Measurements from ENCODE around the gene BMPER. TPM values are rescaled to one million over a fixed set of nuclear protein-coding genes. Genes with fewer than 3 reads are reported as not detected.

BMPER gene
- total RNA-seq, 2 donors from 2014 or later, result 0.31 TPM; not detected in 1

DNA sequence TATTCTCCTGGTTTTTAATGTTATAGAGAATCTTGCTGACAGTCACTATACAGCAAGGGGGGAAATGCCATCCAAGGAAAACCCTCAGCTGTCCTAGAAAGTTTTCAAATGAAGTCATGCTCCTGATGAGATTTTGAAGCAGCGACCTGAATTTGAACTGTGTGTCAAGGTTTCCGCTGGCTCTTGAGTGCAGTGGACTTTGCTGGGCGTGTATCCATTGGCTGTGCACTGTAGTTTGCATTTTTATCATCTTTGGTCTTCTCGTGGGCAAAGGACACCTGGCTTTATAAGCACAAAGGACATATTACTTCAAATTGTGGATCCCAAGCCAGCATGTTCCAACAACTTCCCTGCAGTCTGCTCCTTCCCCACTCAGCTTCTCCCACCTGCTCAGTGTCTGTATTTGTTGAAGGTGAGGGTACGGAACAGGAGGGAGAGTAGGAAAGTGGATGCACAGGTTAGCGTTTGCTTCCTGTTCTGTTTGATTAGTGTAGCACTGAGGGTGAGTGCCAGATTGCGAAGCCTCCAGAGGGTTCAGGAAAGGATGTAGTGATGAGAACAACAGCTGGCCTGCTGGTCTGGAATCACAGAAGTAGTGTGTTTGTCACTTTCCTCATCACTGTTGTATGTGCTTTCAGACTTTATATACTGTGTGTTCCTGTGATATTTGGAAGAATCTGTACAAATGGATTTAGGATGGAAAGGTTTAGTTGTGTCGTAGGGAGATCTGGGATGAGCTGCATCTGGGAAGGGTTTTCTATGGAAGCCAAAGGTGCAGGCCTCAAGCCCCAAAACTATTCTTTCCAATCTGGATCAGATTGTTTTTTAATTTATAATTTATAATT lies 204.8 kb downstream of the BMPER start:
- ATAC-seq, result no peak
- Mint-ChIP-seq H3K27ac (no peak overlapping the region), H3K27me3 (no peaks in the 10 kb centered on the region), H3K4me3 (no peak overlapping the region), H3K36me3 (peaks cover 5% of the 10 kb centered on the region), H3K9me3 (peaks cover 11% of the 10 kb centered on the region), H3K4me1 (ENCODE audit: low read depth in 2 of 2) (no peaks in the 10 kb centered on the region)
- DNase-seq (ENCODE audit: low spot score), result no peak

GRCh38 chr7:34111031-34111430 lies 205.7 kb downstream of the BMPER start:
- Mint-ChIP-seq H3K9me3 (peaks cover 11% of the 10 kb centered on the region), H3K36me3 (peaks cover 5% of the 10 kb centered on the region), H3K4me1 (ENCODE audit: low read depth in 2 of 2) (no peaks in the 10 kb centered on the region), H3K4me3 (no peak overlapping the region), H3K27me3 (no peaks in the 10 kb centered on the region), H3K27ac (no peak overlapping the region)
- no peak for ATAC-seq
- DNase-seq (ENCODE audit: low spot score), result no peak

GRCh38 chr7:34115503-34115902 lies 210.2 kb downstream of the BMPER start:
- Mint-ChIP-seq H3K4me1 (ENCODE audit: low read depth in 2 of 2) (no peaks in the 10 kb centered on the region), H3K9me3 (peaks cover 12% of the 10 kb centered on the region), H3K4me3 (no peak overlapping the region), H3K27me3 (no peaks in the 10 kb centered on the region), H3K36me3 (peaks cover 5% of the 10 kb centered on the region), H3K27ac (no peak overlapping the region)
- DNase-seq (ENCODE audit: low spot score) (no peak), ATAC-seq (no peak)

- DNase-seq (ENCODE audit: low spot score), result no peak
- H3K27me3 Mint-ChIP-seq, result no peaks in the 10 kb centered on the region
- peaks cover 5% of the 10 kb centered on the region for H3K36me3 Mint-ChIP-seq
- H3K9me3 Mint-ChIP-seq, result peaks cover 12% of the 10 kb centered on the region
- no peak overlapping the region for H3K27ac Mint-ChIP-seq
- H3K4me1 Mint-ChIP-seq (ENCODE audit: low read depth in 2 of 2), result no peaks in the 10 kb centered on the region
- H3K4me3 Mint-ChIP-seq, result no peak overlapping the region
- no peak for ATAC-seq
Measured at GRCh38 chr7:34117573-34117972, 212.2 kb downstream of the BMPER start.

- no peaks in the 10 kb centered on the region for H3K27me3 Mint-ChIP-seq
Measured at GRCh38 chr7:34121366-34121765, 216.0 kb downstream of the BMPER start.

DNA sequence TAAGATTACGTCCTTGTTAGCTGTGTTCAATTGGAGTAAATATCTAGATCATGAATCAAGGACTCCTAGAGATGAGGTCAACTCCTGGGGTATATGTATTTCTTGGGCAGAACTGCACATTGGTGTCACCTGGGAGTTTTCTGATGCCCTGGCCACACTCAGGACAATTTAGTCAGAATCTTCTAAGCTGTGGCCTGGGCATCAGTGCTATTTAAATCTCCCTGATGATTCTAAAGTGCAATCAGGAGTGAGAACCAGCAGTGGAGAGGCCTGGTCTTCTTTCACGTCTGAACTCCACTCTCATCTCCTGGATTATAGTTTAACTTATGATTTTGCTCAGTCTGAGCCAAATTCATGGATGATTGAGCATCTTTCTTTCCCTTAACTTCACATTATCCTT lies 218.0 kb downstream of the BMPER start:
- no peak for DNase-seq (ENCODE audit: low spot score)
- no peaks in the 10 kb centered on the region for H3K4me1 Mint-ChIP-seq (ENCODE audit: low read depth in 2 of 2)
- H3K4me3 Mint-ChIP-seq, result no peak overlapping the region
- H3K36me3 Mint-ChIP-seq, result peaks cover 18% of the 10 kb centered on the region
- peaks cover 22% of the 10 kb centered on the region for H3K9me3 Mint-ChIP-seq
- peaks cover 0 to 8% of the 10 kb centered on the region in 2 donors for H3K27me3 Mint-ChIP-seq
- no peak for ATAC-seq
- no peak overlapping the region for H3K27ac Mint-ChIP-seq

More at GRCh38 chr7:34121366-34121765, 216.0 kb downstream of the BMPER start:
- ATAC-seq (no peak), DNase-seq (ENCODE audit: low spot score) (no peak)
- no peak overlapping the region for H3K4me3 Mint-ChIP-seq
- H3K9me3 Mint-ChIP-seq, result peaks cover 15% of the 10 kb centered on the region
- H3K27ac Mint-ChIP-seq, result no peak overlapping the region
- H3K4me1 Mint-ChIP-seq (ENCODE audit: low read depth in 2 of 2), result no peaks in the 10 kb centered on the region
- H3K36me3 Mint-ChIP-seq, result peaks cover 10% of the 10 kb centered on the region

DNA sequence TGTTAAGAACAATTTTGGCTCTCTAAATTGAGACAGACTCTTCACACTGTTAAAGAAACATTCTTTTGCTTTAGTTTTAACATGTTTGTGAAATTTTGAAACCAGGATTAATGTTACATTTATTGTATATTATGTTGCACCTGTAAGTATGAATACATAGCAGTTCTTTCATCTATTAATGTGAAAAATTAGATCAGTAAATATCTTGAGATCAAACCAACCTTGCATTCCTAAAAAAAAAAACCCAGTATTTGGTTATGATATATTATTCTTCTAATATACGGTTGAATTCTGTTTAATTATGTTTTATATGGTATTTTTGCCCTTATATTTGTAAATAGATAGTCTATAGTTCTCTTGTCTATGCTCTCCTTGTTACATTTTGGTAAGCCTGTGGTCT lies 219.4 kb downstream of the BMPER start:
- ATAC-seq, result no peak
- no peak for DNase-seq (ENCODE audit: low spot score)
- peaks cover 18% of the 10 kb centered on the region for H3K36me3 Mint-ChIP-seq
- H3K9me3 Mint-ChIP-seq, result peaks cover 16% of the 10 kb centered on the region
- H3K4me1 Mint-ChIP-seq (ENCODE audit: low read depth in 2 of 2), result no peaks in the 10 kb centered on the region
- H3K27ac Mint-ChIP-seq, result no peak overlapping the region
- peaks cover 0 to 8% of the 10 kb centered on the region in 2 donors for H3K27me3 Mint-ChIP-seq
- no peak overlapping the region for H3K4me3 Mint-ChIP-seq

GRCh38 chr7:34128762-34129161 lies 223.4 kb downstream of the BMPER start:
- Mint-ChIP-seq H3K4me1 (ENCODE audit: low read depth in 2 of 2) (no peaks in the 10 kb centered on the region), H3K27me3 (peaks cover 0 to 8% of the 10 kb centered on the region in 2 donors), H3K9me3 (peaks cover 20% of the 10 kb centered on the region), H3K36me3 (peaks cover 18% of the 10 kb centered on the region), H3K4me3 (no peak overlapping the region), H3K27ac (no peak overlapping the region)
- DNase-seq (ENCODE audit: low spot score) (no peak), ATAC-seq (no peak)

DNA sequence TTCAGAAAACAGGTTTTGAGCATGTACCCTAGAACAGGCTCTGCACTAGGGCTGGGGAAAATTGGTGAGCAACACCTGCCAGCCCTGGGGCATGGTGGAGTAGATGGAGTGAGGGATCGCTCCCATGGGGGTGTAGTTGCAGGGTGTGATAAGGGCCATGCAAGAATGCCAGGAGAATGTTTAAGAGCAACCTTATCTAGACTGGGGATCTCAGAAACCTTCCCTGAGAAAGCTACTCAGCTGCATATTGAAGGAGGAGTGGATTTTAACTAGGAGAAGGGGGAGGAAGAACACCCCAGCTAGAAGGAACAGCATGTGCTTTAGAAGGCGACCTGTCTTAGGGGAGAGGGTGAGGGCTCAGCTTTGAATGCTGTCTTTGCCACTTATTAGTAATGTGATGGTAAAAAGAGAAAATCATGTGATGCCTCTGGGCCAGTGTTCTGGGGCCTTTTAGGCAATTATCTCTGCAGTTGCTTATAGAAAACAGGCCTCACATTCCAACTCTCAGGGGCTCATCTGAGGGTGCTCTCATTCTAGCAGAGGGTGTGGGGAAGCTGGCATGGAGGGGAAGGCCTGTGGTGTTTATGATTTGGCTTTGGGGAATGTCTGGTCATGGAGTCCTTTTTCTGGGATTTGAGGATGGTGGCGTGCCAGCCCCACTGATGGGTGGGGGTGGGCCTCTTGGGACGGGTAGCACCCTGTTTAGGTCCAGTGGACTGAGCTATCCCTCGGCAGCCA lies 225.4 kb downstream of the BMPER start:
- H3K4me3 Mint-ChIP-seq, result no peak overlapping the region
- no peak for ATAC-seq
- H3K27me3 Mint-ChIP-seq, result peaks cover 2 to 8% of the 10 kb centered on the region in 2 donors
- no peaks in the 10 kb centered on the region for H3K4me1 Mint-ChIP-seq (ENCODE audit: low read depth in 2 of 2)
- H3K27ac Mint-ChIP-seq, result no peak overlapping the region
- peaks cover 11% of the 10 kb centered on the region for H3K36me3 Mint-ChIP-seq
- DNase-seq (ENCODE audit: low spot score), result no peak
- H3K9me3 Mint-ChIP-seq, result peaks cover 17% of the 10 kb centered on the region

DNA sequence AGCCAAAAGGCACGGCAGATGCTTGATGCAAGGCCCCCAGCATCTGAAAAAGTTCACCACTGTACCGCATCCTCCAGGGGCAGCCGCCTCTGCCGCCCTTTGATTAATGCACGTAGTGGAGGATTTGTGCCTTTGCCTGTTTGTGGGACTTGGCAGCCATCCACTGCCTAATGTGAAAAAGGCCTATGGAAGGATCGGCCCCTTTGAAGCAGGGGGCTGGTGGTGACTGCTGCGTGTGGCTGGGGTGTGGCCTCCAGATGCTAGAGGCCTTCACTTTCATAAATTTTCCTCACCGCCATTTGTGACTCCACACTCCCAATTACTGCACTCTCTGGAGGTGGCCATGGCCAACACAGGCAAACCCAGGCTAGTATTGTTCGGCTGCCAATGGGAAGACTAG lies 226.0 kb downstream of the BMPER start:
- H3K36me3 Mint-ChIP-seq, result peaks cover 7% of the 10 kb centered on the region
- peaks cover 2 to 8% of the 10 kb centered on the region in 2 donors for H3K27me3 Mint-ChIP-seq
- ATAC-seq (no peak), DNase-seq (ENCODE audit: low spot score) (no peak)
- peaks cover 12% of the 10 kb centered on the region for H3K9me3 Mint-ChIP-seq
- H3K27ac Mint-ChIP-seq, result no peak overlapping the region
- H3K4me1 Mint-ChIP-seq (ENCODE audit: low read depth in 2 of 2), result no peaks in the 10 kb centered on the region
- no peak overlapping the region for H3K4me3 Mint-ChIP-seq

GRCh38 chr7:34133356-34133982 lies 228.1 kb downstream of the BMPER start:
- ATAC-seq (no peak), DNase-seq (ENCODE audit: low spot score) (no peak)
- Mint-ChIP-seq H3K27me3 (peaks cover 0 to 2% of the 10 kb centered on the region in 2 donors), H3K4me1 (ENCODE audit: low read depth in 2 of 2) (no peaks in the 10 kb centered on the region), H3K27ac (no peak overlapping the region), H3K36me3 (no peaks in the 10 kb centered on the region), H3K4me3 (no peak overlapping the region), H3K9me3 (peaks cover 4% of the 10 kb centered on the region)

- Mint-ChIP-seq H3K9me3 (peaks cover 4% of the 10 kb centered on the region), H3K27ac (no peak overlapping the region), H3K4me1 (ENCODE audit: low read depth in 2 of 2) (no peaks in the 10 kb centered on the region), H3K27me3 (peaks cover 0 to 2% of the 10 kb centered on the region in 2 donors), H3K4me3 (no peak overlapping the region), H3K36me3 (no peaks in the 10 kb centered on the region)
- DNase-seq (ENCODE audit: low spot score) (no peak), ATAC-seq (no peak)
Measured at GRCh38 chr7:34133983-34134782, 228.8 kb downstream of the BMPER start.

DNA sequence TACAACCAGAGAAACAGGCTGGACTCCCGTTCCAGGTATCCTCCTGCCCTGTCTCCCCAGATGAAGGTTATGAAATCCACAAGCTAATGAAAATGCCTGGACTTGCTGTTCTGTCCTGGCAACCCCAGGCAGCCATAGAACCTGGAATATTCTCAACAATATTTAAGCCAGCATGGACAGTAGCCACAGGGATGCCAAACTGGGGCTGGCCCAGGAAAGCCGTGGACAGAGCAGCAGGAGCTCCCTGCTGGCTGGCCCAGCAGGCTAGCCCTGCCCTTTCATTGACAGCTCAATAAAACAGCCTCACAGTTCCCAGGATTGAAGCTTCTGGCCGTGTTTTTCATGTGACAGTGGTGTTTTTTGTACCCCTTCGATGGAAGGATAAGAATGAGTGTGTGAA lies 230.6 kb downstream of the BMPER start:
- no peak for DNase-seq (ENCODE audit: low spot score)

More for the DNA sequence above, 230.6 kb downstream of the BMPER start:
- no peak overlapping the region for H3K4me3 Mint-ChIP-seq
- no peak for ATAC-seq
- H3K9me3 Mint-ChIP-seq, result peaks cover 2% of the 10 kb centered on the region
- H3K4me1 Mint-ChIP-seq (ENCODE audit: low read depth in 2 of 2), result no peaks in the 10 kb centered on the region
- H3K27ac Mint-ChIP-seq, result no peak overlapping the region
- no peaks in the 10 kb centered on the region for H3K36me3 Mint-ChIP-seq
- peaks cover 2 to 4% of the 10 kb centered on the region in 2 donors for H3K27me3 Mint-ChIP-seq

Data from natural killer cell treated with Interleukin-12 subunit alpha and Interleukin-12 subunit beta and Interleukin-15 and Interleukin-18, amount 100 ng/mL, for 72 hours (primary cell).